IPS-20b (cell line): ENCODE results near the gene ZNF765.
"Not testable (repeated sequence)": the region's sequence is repeated elsewhere in the genome, so short reads cannot be mapped to it uniquely, and the experiment has no call there.

Experiments
- H3K27ac ChIP-seq: one replicate; pipeline ENCODE4 v1.5.1; 2013; ENCODE audit warnings: low read length
- H3K27me3 ChIP-seq: 2 replicates; pipeline ENCODE4 v1.6.1; 2013; ENCODE audit warnings: mild to moderate bottlenecking, low read length, inconsistent platforms; ENCODE audit not compliant: insufficient read depth
- H3K36me3 ChIP-seq: 2 replicates; pipeline ENCODE4 v1.6.1; 2013; ENCODE audit warnings: low read depth, mild to moderate bottlenecking, inconsistent platforms, low read length, moderate library complexity; ENCODE audit not compliant: insufficient read depth
- H3K4me1 ChIP-seq: 2 replicates; pipeline ENCODE4 v1.6.1; 2013; ENCODE audit warnings: mild to moderate bottlenecking, control low read depth, inconsistent platforms, low read length, moderate library complexity; ENCODE audit not compliant: insufficient read depth
- H3K4me3 ChIP-seq: 2 replicates; pipeline ENCODE4 v1.5.1; 2013; ENCODE audit warnings: mild to moderate bottlenecking, low read length, inconsistent platforms
- H3K9ac ChIP-seq: 2 replicates; pipeline ENCODE4 v1.6.1; 2013; ENCODE audit warnings: low read depth, mild to moderate bottlenecking, inconsistent platforms, low read length, moderate library complexity
- H3K9me3 ChIP-seq: 2 replicates; pipeline ENCODE4 v1.6.1; 2013; ENCODE audit warnings: mild to moderate bottlenecking, low read depth, low read length, inconsistent platforms; ENCODE audit not compliant: insufficient read depth

ZNF765 gene

GRCh38 chr19:53394974-53395839, at the start of gene ZNF765:
TSS of gene ZNF765 (plus strand) at chr19:53395149. CDS start at chr19:53398016, 2,867 bp downstream.
- Histone ChIP-seq H3K4me3 (peak within 1 kb of the TSS; percentile 98), H3K27ac (no peak within 1 kb of the TSS), H3K36me3 (peaks cover 16% of the 10 kb centered on the region), H3K9me3 (no peaks in the 10 kb centered on the region), H3K4me1 (peaks cover 13% of the 10 kb centered on the region; the same call in 1 of the 2 replicates), H3K9ac (peak within 1 kb of the TSS; percentile 86), H3K27me3 (no peaks in the 10 kb centered on the region; the same call in 1 of the 2 replicates)

DNA sequence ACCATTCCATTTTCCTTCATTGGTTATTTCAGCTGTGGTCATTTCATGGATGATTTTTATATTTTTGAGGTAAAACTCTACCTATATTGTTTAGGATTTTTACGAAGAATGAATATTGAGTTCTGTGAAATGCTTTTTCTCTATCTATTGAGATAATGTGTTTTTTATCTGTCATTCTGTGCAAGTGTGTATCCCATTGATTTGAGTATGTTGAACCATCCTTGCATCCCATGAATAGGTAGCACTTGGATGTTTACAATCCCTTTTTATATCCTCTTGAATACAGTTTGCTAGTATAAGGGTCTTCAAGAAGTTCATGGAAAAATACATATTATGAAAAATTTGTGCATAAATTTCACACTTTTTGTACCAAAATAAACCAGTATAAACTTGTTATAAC, 39.2 kb upstream of the ZNF765 start:
- no peaks in the 10 kb centered on the region for H3K27me3 ChIP-seq
- peaks cover 64% of the 10 kb centered on the region for H3K9me3 ChIP-seq
- H3K4me3 ChIP-seq: no peak overlapping the region
- H3K4me1 ChIP-seq: no peaks in the 10 kb centered on the region
- no peak overlapping the region for H3K9ac ChIP-seq
- no peak overlapping the region for H3K27ac ChIP-seq
- H3K36me3 ChIP-seq: peaks cover 43% of the 10 kb centered on the region

DNA sequence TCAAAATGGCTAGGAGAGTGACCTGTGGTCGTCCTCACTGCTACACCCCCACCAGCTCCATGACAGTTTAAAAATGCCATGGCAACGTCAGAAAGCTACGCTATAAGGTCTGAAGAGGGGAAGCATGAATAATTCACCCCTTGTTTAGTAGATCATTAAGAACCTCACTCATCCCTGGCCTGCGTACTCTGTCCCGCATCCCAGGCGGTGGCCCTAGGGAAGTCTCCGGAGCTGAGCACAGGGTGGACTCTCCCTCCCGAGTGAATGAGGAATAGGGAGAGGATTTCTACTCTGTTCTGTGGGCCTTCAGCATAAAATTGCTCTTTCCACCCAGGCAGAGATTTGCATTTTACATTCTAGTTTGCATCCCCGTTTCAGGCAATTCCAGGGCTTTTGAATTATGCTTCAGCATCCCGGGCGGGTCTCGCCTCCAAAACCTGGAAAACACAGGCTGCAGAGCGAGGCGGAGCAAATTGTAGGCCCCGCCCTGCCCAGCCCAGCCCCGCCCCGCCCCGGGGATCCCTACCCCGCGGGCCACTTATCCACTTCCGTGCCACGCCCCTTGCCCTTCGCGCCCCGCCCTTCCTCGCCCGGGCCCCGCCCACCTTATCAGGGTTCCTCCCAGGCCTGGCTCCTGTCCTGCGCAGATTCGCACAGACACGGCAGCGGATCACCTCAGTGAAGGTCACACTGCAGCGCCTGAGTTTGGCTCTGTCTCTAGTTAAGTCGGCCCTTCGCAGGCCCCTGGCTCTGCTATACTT, 36.9 kb upstream of the ZNF765 start:
- Histone ChIP-seq H3K9me3 (peaks cover 41% of the 10 kb centered on the region), H3K27ac (no peak overlapping the region), H3K4me1 (no peaks in the 10 kb centered on the region), H3K27me3 (no peaks in the 10 kb centered on the region), H3K4me3 (no peak overlapping the region), H3K9ac (no peak overlapping the region), H3K36me3 (peaks cover 20% of the 10 kb centered on the region)

DNA sequence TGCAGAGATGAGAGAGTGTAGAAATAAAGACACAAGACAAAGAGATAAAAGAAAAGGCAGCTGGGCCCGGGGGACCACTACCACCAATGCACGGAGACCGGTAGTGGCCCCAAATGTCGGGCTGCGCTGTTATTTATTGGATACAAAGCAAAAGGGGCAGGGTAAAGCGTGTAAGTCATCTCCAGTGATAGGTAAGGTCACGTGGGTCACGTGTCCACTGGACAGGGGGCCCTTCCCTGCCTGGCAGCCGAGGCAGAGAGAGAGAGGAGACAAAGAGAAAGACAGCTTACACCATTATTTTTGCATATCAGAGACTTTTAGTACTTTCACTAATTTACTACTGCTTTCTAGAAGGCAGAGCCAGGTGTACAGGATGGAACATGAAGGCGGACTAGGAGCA, 34.9 kb upstream of the ZNF765 start:
- H3K4me1 ChIP-seq, H3K27me3 ChIP-seq, H3K27ac ChIP-seq, H3K9ac ChIP-seq, H3K4me3 ChIP-seq, H3K36me3 ChIP-seq: not testable (repeated sequence)
- peaks cover 20% of the 10 kb centered on the region for H3K9me3 ChIP-seq

DNA sequence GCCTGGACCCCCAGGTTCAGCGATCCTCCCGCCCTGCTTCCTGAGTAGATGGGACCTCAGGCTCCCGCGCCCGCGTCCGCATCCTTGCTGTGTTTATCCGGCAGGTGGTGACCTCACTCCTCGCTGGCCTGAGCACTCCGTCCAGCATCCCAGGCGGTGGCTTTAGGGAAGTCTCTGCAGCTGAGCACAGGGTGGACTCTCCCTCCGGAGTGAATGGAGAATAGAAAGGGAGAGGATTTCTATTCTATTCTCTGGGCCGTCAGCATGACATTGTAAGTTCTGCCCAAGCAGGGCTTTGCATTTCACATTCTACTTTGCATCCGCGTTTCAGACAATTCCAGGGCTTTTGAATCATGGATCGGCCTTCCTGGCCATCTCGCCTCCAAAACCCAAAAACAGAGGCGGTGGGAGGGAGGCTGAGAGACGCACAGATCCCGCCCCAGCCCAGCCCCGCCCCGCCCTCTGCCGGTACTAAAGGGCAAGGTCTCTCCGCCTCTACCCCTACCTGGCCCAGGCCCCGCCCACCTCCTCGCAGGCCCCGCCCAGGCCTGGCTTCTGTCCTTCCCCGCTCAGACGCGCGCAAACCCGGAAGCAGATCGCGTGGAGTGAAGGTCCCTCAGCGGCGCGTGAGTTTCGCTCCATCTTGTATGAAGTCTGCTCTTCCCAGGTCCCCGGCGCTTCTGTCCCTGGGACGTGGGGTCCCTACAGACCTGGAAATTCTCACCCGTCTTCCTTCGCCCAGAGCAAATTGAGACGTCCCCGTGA, 29.6 kb upstream of the ZNF765 start, which contains the start of gene ZNF525:
ZNF525 (plus strand) TSS at position 572 of the 765 bp plus-strand sequence. CDS start 6,577 bp downstream, outside the sequence.
- H3K36me3 ChIP-seq: no peaks in the 10 kb centered on the region
- peak within 1 kb of the TSS; percentile 93 for H3K9ac ChIP-seq
- H3K4me3 ChIP-seq: peak within 1 kb of the TSS; percentile 99
- H3K27me3 ChIP-seq: no peaks in the 10 kb centered on the region
- peaks cover 6% of the 10 kb centered on the region; the same call in 1 of the 2 replicates for H3K4me1 ChIP-seq
- H3K9me3 ChIP-seq: no peaks in the 10 kb centered on the region
- H3K27ac ChIP-seq: peak within 1 kb of the TSS; percentile 42

DNA sequence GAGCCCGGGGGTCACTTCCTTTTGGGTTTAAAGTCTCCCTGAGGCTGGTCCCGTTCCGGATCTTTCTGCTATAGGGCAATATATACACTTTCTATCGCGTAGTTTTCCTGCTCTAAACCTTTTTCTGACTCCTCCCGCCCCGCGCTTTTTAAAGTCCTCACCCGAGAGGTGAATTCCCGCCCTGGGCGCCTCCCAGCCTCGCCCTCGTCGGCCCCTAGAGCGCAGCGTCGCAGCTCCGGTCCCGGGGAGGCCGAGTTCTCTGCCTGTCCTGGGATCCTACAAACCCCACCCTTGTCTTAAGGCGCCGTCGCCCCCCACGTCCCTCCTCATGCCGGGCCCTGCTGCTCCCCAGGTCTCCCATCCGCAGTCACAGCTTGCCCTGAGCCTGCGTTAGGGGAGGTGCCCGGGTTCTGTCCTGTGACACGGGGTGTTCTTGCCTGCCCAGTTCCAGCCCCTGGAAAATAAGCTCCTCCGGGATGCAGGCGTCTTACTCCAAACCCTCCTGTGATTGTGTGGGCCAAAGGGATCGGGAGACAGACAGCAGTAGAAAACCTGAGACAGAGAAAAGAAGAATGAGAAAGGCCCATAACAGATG, 29.0 kb upstream of the ZNF765 start:
- Histone ChIP-seq H3K9me3 (no peaks in the 10 kb centered on the region), H3K4me1 (peaks cover 6% of the 10 kb centered on the region; the same call in 1 of the 2 replicates), H3K27me3 (no peaks in the 10 kb centered on the region), H3K4me3 (peak overlapping the region; percentile 99), H3K36me3 (no peaks in the 10 kb centered on the region), H3K27ac (peak overlapping the region; percentile 42), H3K9ac (peak overlapping the region; percentile 93)

DNA sequence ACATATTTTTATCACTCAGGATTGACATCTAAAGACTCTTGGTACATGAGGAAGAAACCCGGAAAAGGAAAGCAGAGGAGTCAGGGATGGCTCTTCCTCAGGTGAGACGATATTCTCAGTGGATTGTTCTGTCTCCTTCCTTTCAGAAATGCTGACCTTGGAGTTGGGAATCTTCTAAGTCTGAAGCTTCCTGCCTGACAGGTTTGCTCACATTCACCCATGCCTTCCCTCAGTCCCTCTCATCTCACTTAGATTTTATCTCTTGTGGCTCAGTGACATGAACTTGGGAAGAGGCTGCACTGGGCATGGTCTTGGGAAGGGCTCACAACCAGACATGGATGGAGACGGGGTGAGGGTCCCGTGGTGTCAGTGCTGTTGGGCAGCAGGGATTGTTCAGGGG, 22.8 kb upstream of the ZNF765 start:
- no peaks in the 10 kb centered on the region for H3K27me3 ChIP-seq
- no peak overlapping the region for H3K9ac ChIP-seq
- no peaks in the 10 kb centered on the region for H3K9me3 ChIP-seq
- peaks cover 6% of the 10 kb centered on the region for H3K4me1 ChIP-seq
- H3K27ac ChIP-seq: no peak overlapping the region
- no peak overlapping the region for H3K4me3 ChIP-seq
- H3K36me3 ChIP-seq: peaks cover 38% of the 10 kb centered on the region

GRCh38 chr19:53374288-53374687, 20.7 kb upstream of the ZNF765 start:
- Histone ChIP-seq H3K9me3 (no peaks in the 10 kb centered on the region; the same call in 1 of the 2 replicates), H3K9ac (no peak overlapping the region; the same call in 1 of the 2 replicates), H3K27me3 (no peaks in the 10 kb centered on the region), H3K4me1 (peaks cover 4% of the 10 kb centered on the region), H3K4me3 (no peak overlapping the region), H3K36me3 (peaks cover 58% of the 10 kb centered on the region), H3K27ac (no peak overlapping the region)

GRCh38 chr19:53374743-53375142, 20.2 kb upstream of the ZNF765 start:
- Histone ChIP-seq H3K4me1 (peaks cover 4% of the 10 kb centered on the region), H3K4me3 (no peak overlapping the region), H3K9ac (no peak overlapping the region), H3K27me3 (no peaks in the 10 kb centered on the region), H3K9me3 (peaks cover 2% of the 10 kb centered on the region; the same call in 1 of the 2 replicates), H3K36me3 (peaks cover 62% of the 10 kb centered on the region), H3K27ac (no peak overlapping the region)

DNA sequence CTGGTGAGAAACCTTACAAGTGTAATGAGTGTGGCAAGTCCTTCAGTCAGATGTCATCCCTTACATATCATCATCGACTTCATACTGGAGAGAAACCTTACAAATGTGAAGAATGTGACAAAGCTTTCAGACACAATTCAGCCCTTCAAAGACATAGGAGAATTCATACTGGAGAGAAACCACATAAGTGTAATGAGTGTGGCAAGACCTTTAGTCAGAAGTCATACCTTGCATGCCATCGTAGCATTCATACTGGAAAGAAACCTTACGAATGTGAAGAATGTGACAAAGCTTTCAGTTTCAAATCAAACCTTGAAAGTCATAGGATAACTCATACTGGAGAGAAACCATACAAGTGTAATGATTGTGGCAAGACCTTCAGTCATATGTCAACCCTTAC, 13.6 kb upstream of the ZNF765 start:
- H3K36me3 ChIP-seq: peaks cover 92% of the 10 kb centered on the region
- H3K4me1 ChIP-seq: no peaks in the 10 kb centered on the region
- no peak overlapping the region for H3K27ac ChIP-seq
- H3K9me3 ChIP-seq: peaks cover 61% of the 10 kb centered on the region
- no peak overlapping the region for H3K4me3 ChIP-seq
- no peaks in the 10 kb centered on the region for H3K27me3 ChIP-seq
- H3K9ac ChIP-seq: no peak overlapping the region

- Histone ChIP-seq H3K36me3 (peaks cover 30% of the 10 kb centered on the region), H3K9ac (no peak overlapping the region), H3K27me3 (no peaks in the 10 kb centered on the region), H3K4me1 (no peaks in the 10 kb centered on the region), H3K27ac (no peak overlapping the region), H3K9me3 (peaks cover 25% of the 10 kb centered on the region), H3K4me3 (no peak overlapping the region)
Measured at GRCh38 chr19:53388168-53388567, 6.8 kb upstream of the ZNF765 start.
